Stimulated activated CD4-positive, alpha-beta T cell treated with anti-CD3 and anti-CD28 coated beads, TNF-alpha, amount 100 ng/mL, for 1 hour (primary cell): Measurements from ENCODE around the gene RBM47.
"Not testable (repeated sequence)": the region's sequence is repeated elsewhere in the genome, so short reads cannot be mapped to it uniquely, and the experiment has no call there.

Experiments used
- DNase-seq, 3 donors: peaks; one replicate each; pipeline ENCODE4 v3.0.0-alpha.2; 2020; ENCODE audit warnings: low read depth in 3 of 3, low spot score in 1 of 3

Gene RBM47

DNA sequence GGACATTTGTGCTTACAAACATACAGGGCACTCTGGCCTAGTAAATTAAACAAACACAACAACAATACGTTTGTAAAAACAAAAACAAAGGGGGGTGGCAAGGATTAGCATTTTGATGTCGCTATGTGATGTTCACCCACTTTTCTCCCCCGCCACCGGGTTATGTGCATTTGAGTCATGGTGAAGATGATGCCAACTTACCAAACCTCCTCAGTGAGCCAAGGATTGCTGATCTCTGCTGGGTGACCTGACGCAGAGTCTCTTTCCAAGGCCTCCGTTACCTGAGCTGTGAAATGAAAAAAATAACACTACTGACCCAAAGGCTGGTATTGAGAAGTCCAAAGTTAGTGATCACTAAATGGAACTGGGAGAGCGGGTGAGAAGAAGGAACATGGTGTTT is 85.4 kb downstream of the RBM47 start:
- DNase-seq = no peak

DNA sequence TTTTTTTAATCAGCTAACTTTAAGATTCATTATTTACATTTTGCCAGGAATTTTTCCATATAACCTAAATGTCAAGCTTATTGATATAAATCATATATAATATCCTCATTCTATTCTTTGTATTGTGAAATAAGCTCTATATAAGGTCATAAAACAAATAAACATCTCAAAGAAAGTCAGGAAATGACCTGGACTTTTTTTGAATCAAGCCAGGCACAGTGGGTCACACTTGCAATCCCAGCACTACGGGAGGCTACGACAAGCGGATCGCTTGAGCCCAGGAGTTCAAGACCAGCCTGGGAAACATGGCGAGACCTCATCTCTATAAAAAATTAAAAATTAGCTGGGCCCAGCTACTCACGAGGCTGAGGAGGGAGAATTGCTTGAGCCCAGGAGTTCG is 88.9 kb downstream of the RBM47 start:
- DNase-seq = no peak

DNA sequence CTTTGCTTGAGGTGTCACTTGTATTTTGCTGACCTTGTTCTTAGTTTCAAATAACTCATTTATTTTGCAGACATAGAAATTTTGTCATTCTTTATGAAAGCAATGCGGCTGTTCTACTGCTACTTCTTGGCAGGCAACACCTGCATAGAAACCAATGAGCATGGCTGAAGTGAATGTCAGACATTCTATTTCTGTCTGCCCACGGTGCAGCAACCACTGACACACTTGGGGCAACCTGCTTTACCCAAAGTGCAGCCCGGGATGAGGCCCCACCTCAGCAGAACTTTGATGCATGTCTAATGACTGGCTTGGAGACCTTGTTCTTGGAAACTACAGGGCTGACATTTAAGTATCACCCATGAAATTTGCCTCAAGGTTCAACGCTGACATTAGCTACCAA is 93.6 kb downstream of the RBM47 start:
- no peak for DNase-seq

DNA sequence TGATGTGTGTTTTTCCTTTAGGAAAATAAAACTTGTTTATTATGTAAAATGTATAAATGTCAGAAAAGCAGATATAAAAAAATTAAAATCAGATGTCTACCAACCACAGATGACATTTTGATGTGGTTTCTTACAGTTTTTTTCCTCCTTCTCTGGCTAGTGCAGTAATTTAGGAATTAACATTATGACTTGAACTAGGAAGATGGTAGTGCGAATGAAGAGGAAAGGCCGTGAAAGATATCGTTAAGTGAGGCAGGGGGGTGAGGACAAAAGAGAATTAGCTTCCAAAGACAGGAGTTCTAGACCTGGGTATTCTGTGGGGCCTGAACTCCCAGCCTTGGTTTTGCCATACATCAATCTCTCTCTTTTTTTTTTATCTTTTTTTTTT is 98.0 kb downstream of the RBM47 start:
- no peak for DNase-seq

DNA sequence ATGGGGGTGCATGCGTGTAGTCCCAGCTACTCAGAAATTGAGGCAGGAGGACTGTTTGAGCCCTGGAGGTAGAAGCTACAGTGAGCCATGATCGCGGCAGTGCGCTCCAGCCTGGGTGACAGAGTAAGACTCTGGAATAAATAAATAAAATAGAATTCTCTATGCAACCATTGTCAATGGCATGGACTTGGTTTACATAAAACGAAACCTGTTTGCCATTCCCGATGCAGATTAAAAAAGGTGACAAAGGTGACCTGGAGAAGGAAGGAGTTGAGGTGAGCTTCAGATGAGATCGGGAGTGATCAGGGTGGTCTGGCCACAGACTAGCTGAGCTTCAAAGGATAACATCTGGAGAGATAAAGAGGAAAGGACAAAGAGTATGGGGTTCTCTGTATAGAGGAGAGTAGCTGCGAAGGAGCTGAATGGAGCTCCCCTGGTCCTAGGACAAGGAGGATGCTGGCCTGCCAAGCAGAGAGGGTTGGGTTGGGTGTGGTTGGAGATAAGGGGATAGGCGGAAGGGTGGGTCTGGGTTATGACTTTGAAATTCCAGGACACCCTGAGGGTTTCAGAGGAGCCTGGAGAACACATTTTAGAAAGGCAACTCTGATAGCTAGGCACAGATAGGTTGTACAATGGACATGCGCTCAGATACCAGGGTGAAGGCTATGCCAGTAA is 98.6 kb downstream of the RBM47 start:
- DNase-seq = no peak

DNA sequence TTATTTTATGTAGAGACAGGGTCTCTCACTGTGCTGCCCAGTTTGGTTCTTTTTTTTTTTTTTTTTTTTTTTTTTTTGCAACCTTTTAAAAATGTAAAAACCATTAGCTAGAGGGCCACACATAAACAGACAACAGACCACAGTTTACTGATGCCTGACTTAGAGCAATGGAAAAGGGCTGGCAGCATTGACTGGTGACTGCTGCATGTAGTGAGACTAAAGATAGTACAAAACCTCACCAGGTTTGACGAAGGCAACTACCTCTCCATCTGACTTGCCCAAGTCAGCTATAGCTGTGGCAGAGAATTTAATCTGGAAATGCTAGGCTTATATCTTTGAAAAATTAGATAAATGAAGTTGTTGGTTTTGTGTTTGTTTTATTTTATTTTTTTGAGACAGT is 102.9 kb downstream of the RBM47 start:
- no peak for DNase-seq

DNA sequence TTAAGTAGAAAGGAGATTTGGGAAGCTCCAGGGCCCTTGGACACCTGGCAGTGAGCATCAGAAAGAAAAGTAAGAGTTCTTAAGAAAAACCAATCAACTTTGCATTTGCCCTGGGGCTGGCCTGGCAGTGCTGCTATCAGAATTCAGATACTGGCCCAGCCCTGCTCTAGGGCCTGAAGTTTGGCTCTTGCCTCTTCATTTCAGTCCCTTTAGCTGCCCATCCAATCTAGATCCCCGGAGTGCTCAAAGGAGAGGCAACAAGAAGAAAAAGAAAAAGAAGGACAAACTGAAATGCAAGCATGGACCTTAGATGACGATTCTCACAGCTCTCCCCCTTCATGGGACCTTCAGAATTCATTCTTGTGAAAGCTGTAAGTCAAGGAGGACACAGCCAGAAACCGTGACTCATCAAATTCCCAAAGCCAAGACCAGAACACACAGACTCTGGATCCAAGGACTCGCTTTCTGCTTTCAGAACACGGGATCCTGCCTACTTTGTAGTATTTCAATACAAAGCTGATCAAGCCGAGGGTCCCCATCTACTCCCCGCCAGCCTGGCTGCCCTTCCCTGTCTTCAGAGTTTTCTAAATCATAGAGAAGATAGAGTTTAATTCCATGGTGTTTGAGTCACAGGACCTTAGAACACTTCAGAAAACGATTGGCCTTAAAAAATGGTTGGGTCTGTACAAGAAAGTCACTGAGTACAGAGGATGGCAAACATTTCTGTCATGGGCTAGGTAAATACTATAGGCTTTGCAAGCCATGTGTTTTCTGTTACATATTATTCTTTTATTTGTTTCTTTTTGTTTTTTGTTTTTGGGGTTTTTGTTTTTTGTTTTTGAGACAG is 103.7 kb downstream of the RBM47 start:
- DNase-seq = no peak

DNA sequence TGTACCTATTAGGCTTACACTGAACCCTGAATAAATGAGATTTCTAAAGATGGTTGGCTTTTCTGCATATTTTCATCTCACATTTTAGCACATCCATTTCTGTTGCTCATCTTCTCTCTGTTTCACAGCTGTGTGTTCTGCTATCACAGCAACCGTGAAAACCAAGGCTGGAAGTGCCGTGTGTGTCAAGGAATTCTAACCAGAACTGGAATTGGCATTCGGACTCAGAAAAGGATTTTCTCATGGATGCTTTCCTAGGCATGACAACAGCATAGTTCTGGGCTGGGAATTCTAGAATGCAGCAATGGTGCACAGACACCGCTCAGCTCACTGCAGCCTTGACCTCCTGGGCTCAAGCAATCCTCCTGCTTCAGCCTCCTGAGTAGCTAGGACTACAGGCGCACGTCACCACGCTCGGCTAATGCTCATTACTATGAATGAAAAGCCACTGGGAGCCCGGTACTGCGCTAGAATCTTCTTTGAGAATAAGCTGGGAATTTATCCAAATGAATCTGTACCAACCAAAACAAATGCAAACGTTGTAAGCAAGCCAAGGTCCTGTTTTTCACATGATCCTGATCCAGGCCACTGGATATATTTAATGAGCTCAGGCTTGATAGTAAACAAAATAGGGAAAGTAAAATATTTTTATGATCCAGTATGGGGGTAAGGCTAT is 105.2 kb downstream of the RBM47 start:
- DNase-seq = no peak

DNA sequence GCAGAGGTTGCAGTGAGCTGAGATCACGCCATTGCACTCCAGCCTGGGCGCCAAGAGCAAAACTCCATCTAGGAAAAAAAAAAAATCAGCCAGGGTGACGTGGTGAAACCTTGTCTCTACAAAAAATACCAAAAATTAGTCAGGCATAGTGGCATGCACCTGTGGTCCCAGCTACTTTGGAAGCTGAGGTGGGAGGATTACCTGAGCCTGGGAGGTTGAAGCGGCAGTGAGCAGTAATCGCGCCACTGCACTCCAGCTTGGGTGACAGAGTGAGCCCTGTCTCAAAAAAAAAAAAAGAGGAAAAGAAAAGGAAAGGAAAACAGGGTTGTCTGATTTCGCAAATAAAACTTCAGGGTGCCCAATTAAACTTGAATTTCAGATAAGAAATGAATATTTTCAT is 106.1 kb downstream of the RBM47 start:
- DNase-seq = no peak

DNA sequence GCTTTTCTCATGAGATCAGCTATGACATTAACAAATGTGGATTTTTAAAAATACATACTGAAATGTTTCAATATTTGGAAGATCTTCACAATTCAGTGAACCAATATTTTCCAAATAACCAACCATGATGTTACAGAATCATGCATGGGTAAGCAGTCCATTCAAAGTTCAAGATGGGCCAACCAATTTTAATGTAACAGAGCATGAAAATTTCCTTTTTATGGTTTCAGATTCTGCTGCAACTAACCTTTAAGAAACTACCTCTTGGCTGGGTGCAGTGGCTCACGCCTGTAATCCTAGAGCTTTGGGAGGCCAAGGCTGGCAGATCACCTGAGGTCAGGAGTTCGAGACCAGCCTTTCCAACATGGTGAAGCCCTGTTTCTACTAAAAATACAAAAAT is 107.7 kb downstream of the RBM47 start:
- no peak for DNase-seq

DNA sequence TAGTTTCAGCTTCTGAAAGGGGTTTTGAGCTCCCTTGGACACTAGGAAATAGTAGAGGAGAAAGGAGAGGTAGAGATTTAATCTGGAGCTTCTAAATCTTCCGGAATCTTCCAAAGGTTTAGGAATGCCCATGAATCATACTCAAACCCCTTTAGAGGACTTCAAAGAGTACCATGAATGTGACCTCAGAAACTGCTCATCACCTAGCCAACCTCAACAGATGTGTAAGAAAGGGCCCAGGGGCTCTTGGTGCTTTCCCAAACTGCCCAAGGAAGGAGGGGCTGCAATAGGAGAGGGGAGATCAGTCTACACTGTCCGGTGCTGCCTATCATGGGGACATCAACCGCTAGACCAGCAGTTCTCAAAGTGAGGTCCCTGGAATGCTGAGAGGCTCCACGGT is 109.1 kb downstream of the RBM47 start:
- no peak for DNase-seq

DNA sequence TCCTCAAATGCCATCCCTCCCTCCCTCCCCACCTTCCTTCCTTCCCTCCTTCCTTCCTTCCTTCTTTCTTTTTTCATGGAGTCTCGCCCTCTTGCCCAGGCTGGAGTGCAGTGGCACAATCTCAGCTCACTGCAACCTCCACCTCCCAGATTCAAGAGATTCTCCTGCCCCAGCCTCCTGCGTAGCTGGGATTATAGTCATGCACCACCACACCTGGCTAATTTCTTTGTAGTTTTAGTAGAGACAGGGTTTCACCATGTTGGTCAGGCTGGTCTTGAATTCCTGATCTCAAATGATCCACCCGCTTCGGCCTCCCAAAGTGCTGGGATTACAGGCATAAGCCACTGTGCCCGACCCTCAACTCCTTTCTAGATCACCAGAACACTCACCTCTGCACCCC is 112.6 kb downstream of the RBM47 start:
- not testable (repeated sequence) for DNase-seq

DNA sequence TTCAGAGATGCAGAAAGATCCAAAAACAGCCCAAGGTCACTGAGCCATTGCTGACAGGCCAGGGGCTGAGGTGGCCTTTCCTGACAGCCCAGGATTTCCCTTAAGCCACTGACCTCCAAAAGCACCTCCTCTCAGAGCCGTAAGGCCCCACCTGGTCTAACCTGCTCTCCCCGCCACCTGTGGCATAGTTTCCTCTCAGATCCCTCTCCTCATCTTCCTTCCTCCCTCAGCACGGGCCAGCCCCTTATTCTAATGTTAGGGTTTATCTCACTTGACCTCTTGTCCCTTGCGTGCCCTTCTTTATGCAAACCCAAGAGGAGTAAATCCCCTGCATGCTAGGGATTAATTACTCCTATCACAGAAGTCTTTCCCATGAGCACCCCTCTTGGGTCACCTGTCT is 113.0 kb downstream of the RBM47 start:
- no peak for DNase-seq

DNA sequence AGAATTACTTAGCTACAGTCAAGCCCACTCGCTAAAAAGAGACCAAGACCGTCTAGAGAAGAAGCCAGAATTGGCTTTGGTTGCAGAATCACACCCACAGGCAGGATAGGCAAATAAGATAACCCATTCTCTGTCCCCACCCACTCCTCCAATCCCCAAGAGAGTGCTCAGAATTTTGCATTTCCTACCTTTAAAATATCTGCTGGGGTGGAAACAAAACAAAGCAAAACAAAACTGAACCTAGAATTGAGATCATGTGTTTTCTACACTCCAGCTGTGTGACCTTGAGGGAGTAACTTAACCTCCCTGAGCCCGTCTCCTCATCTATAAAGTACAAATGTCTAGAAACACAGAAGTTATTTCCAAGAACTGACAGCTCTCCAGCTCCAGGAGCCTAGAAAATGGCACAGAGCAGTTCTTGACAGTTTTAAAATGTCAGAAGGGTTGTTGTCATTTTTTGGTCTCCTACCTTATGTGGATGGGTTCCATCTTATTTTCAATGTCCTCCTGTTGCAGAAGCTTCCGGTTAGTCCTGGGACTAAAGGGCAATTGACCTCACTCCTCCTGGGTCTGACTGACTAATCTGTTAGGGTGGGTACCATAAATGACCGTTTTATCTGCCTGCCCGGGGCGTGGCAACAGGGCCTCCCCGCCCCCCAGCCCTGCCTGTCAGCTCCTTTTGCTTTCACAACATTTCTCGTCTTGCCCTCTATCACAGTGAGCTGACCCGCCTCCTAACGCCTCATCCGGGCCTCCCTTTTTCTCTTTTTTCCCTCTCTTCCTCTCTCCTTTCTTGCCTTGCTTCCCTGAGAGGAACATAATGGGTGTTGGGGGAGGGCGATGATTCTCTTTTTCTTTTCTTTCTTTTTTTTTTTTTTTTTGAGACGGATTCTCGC is 114.0 kb downstream of the RBM47 start:
- DNase-seq = no peak

DNA sequence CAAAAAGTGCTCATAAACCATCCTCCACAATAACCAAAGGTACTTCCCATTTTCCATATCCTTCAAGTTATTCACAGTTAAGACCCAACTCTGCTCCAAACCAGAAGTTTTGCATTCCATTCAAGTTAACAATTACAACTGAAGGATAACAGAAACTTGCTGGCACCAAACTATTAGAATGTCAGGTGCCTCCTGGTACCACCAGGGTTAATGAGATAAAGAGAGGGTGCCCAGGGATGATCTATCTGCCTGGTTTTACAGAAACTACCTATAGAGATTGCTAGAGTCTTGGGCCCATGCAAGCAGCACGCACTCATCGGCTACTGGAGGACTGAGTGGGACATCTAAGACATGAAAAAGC is 114.6 kb downstream of the RBM47 start:
- no peak for DNase-seq

DNA sequence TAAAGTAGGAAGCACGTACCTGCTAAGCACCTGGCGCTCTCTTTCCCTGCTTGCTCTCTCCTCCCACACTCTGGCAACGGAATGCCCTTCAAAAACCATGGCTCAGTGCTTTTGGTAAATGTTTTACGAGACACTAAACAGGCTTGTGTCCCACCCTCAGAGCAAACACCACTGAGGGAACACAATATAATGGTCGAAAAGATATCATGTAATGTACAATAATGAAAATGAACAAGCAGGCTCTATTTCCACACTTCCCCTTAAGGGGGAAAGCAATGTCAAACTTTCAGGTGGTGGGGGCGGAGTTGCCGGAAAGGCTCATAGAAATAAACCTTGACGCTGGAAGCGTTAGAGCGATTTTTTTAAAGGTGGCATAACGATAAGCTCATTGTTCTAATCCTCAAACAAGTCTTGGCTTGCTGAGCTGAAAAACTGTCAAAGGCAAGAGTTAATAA is 115.1 kb downstream of the RBM47 start:
- no peak for DNase-seq

DNA sequence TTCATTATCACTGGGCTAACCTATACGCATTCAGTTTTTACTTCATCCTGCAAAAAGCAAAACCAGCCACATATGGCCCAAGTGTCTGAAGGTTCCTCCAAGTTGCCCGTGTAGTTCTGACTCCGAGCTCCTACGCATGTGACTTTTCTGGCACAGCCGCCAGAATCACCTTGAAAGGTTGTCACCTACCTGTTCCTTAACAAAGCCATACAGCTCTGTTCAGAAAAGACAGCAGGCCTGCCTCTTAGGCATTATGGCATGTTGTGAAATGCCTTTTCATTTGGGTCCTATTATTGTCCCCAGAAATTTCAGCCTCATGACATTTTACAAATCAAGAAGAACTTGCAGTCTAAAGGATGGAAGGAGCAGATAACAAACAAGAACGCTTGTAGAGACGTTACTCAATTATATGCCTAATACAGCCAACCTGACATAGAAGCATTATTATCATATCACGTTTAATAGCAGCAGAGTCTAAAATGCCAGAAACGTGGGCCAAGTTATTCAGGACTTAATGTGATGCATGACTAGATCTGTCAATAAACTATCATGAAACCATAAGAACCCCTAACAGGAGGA is 118.5 kb downstream of the RBM47 start:
- DNase-seq = no peak

DNA sequence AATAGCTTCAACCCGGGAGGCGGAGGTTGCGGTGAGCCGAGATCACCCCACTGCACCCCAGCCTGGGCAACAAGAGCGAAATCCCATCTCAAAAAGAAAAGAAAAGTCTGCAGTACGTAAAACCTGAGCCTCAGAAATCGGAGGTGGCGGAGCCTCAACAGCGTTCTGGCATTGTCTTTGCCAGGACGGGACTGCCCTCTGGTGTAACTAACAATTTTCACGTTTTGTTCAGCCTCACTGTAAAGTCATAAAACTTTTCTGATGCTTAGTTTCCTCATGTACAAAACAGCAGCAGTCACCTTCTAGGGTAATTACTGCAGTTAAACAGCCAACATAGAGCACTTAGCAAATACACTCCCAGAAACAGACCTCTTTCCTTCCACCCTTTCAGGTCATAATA is 121.7 kb downstream of the RBM47 start:
- no peak for DNase-seq

DNA sequence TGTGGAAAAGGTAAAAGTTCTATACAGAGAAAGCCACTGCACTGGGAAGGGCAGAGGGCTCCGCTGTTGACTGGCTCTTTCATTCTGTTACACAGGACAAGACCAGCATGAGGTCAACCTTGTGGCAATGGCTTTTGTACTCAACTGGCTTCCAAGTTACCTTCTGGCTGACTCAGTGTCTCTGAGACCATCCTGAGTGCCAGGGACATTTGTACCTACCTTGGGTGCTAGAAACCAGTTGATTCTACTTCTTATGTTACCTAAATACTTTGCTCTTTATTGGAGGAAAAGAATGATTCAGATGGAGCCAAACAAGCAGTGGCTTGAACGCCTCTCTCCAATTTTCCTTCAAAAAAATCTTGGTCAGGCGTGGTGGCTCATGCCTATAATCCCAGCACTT is 123.2 kb downstream of the RBM47 start:
- no peak for DNase-seq

DNA sequence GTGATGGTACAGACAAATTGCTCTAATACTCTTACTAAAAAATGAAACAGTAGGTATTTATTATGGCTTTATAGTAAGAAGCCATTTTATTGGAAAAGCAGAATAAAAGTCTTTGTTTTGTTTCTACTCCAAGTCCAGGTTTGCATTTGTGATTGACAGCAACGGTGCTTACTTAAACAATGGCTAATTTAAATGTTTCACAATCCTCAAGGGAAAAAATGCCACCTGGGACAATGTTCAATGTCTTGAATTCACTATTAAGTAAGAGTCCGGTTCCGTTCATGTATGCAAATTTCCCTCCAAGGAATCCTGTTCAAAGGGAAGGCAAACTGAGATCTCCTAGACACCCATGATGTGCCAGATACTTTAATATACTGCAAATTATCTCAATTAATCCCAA is 123.6 kb downstream of the RBM47 start:
- DNase-seq = no peak

DNA sequence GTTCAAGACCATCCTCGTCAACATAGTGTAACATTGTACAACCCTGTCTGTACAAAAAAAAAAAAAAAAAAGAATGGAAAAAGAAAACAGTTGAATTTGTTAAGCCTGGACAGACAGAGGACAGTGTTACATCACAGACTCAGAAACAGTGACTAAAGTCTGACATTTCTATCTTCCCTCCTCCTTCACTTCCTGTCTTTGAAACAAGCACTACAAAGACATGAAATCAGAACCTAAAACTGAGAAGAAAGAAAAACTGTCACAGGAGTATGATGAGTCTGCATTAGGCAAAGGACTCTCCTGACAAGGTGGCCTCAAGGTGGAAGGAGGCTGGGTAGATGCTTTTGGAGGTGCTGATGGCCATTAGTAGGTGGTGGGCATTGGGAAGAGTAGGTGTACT is 126.7 kb downstream of the RBM47 start:
- DNase-seq = no peak
